Stimulated activated CD4-positive, alpha-beta T cell treated with anti-CD3 and anti-CD28 coated beads, Interleukin-15, amount 100 ng/mL, for 48 hours (primary cell): ENCODE measurements around the gene CCDC181.
"Not testable (repeated sequence)": the region's sequence is repeated elsewhere in the genome, so short reads cannot be mapped to it uniquely, and the experiment has no call there.

Experiments used
- DNase-seq, 2 donors: peaks; one replicate each; pipeline ENCODE4 v3.0.0-alpha.2; 2020; ENCODE audit warnings: low read depth in 2 of 2

CCDC181 gene

GRCh38 chr1:169427081-169427641, at the start of gene CCDC181:
CCDC181 (minus strand) TSS chr1:169427474; CDS start chr1:169424927, 2,547 bp downstream.
- DNase-seq: peak; percentile 24 to 59

DNA sequence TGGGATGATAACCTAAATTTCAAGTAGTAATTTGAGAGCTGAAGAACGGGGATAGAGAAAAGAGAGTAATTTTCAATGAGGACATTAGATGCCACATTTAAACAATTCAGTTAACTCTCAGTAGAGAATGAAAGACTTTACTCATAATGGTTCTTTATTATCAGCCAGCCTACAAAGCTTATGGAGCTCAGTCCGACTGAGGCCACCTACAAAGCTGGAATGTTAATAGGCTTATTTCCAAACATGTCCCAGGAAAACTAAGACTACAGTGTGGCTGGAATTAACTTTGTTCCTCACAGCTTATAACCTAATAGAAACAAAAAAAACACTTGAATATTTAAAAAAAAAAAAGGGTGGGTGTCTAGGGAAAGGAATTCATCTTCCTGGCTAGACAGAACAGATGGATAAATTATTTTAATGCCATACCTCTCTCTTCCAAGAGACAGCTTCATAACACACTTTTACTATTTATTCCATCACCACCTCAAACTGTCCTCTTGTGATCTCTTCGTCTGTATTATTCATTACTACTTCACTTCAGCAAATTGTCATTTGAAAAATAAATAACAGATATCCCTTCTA, 48.6 kb upstream of the CCDC181 start:
- DNase-seq: no peak

- no peak for DNase-seq
Measured at GRCh38 chr1:169474302-169474995, 47.2 kb upstream of the CCDC181 start.

DNA sequence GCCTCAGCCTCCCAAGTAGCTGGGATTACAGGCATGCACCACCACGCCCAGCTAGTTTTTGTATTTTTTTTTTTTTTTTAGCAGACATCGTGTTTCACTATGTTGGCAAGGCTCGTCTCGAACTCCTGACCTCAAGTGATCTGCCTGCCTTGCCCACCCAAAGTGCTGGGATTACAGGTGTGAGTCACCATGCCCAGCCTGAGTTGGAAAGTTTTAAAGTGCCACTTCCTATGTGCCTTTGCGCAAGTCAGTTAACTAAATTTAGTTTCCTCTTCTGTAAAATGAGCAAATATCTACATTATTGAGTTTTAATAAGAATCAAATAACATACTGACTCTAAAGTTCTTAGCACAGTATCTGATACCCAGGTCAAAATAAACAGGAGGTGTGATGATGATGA, 46.1 kb upstream of the CCDC181 start:
- DNase-seq: no peak

- DNase-seq: no peak
Measured at GRCh38 chr1:169472738-169473137, 45.5 kb upstream of the CCDC181 start.

DNA sequence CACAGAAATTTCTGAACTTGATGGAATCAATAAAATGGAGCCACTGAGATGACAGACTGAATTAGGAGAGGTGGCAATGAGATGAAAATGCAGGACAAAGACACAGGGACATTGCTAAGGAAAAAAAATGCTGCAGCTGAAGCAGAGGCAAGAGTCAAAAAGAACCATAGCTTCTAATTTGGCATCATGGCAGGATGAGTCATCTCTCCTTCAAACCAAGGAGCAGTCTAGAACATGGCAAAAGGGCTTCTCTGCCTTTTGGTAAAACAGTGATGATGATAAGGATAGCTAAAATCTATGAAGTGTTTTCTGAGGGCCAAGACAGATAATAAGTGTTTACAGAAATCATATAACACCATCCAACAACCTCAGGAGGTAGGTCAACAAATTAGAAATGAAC, 41.7 kb upstream of the CCDC181 start:
- DNase-seq: no peak

DNA sequence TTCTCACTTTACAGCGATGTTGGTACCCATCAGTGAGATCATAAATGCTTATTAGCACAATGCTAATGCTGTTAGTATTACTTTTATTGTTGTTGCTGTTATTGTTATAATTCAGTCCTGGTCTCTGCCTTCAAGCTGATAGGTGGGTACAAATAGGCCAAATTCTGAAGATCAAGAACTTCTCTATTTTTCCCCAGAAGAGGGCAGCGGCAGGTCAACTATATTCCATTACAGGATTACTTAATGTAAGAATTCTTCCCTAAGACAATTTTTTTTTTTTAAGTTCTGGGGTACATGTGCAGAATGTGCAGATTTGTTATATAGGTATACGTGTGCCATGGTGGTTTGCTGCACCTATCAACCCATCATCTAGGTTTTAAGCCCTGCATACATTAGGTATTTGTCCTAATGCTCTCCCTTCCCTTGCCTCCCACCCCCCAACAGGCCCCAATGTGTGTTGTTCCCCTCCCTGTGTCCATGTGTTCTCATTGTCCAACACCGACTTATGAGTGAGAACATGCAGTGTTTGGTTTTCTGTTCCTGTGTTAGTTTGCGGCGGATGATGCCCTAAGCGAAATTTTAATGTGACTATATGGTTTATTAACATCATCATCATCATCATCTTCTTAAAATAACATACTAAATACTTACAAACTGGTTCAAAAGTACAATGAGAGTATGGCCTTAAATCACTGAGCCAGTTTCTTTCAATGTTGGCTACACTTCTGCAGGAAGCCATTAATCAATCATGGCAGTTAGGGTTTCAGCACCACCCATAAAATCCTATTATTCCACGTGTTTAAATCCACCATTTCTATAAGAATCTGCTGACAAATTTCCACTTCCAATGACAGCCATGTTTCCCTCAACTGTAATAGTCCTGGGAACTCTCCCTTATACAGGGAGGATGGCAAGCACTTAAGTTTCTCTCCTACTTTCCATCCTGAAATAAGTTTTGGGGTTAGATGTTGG, 39.3 kb upstream of the CCDC181 start:
- no peak for DNase-seq

GRCh38 chr1:169465281-169465680, 38.0 kb upstream of the CCDC181 start:
- no peak for DNase-seq

DNA sequence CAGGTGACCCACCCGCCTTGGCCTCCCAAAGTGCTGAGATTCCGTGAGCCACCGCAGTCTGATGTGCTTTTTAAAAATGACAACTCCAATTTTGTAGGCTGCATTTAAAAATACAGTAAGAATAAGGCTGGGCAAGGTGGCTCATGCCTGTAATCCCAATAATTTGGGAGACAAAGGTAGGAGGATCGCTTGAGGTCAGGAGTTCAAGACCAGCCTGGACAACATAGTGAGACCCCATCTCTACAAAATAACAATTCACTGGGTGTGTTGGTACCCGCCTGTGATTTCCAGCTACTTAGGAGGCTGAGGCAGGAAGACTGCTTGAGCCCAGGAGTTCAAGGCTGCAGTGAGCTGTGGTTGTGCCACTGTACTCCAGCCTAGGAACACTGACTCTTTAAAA, 35.1 kb upstream of the CCDC181 start:
- no peak for DNase-seq

DNA sequence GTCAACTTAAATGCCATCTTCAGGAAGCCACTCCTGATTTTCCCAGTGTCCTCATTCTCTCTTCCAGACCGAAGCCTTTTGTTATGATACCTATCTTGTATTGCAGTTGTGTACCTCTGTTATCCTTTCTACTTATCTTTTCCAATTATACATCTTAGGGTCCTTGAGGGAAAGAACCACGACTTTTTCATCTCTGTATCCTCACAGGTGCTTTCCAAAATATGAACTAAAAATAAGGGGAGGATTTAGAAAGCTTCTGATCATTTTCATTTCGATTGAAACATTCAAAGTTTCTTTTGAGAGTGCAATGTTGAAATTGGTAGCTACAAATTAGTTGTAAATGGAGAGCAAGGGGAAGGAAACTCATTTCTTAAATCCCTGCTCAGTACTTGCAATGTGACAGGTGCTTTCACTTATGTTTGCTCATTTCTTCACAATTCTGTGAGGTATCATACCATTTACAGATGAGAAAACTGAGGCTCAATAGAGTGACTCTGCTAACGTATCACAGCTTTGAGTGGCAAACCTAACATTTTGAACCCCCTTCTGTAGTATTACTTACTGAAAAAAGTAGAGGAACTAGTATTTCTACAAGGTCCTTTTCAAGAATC, 34.2 kb upstream of the CCDC181 start:
- DNase-seq: no peak

DNA sequence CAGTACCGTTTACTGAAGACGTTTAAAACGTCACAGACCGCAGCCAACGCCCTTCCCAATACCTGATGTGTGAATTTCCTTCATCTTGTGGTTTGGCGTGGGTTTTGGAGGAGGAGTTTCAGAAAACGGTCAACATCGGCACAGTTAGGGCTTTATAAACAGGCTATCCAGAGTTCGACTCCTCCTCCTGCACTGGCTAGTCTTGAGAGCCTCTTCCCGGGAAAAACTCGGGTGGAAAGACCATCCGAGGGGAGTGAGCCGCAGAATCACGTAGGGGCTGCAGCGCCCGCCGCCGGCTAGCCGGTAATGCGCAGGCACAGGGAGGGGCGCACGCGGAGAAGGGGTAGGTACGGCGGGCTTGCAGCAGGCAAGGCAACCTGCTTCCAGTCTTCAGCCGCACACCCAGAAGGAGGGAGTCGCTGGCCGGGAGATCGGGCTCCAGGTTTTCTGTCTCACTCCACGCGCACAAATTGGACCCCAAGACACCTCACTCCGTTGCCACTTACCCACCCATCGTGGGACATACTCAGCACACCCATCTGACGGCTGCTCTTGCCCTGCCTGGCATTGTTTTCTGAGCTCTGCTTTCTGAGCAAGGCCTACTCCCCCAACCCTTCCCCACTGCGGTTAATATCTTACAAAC, 33.0 kb upstream of the CCDC181 start:
- peak in 1 of 2 donors; percentile 7 for DNase-seq

DNA sequence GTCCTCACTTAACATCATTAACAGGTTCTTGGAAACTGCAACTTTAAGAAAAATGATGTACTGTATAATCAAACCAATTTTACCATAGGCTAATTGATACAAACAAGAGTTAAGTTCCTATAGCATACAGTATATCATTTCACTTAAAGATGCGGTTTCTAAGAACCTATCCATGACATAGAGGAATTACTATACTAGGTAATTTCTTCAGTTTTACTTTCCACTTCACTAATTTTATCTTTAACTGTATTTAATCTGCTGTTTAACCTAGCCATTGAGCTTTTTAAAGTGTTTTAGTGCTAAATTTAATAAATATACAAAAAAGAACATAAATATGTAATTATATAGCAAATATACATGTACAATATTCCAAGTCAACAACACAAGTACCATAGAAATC, 30.2 kb upstream of the CCDC181 start:
- no peak for DNase-seq

- DNase-seq: no peak
Measured at GRCh38 chr1:169456029-169456428, 28.8 kb upstream of the CCDC181 start.

- no peak for DNase-seq
Measured at GRCh38 chr1:169452921-169453320, 25.6 kb upstream of the CCDC181 start.

DNA sequence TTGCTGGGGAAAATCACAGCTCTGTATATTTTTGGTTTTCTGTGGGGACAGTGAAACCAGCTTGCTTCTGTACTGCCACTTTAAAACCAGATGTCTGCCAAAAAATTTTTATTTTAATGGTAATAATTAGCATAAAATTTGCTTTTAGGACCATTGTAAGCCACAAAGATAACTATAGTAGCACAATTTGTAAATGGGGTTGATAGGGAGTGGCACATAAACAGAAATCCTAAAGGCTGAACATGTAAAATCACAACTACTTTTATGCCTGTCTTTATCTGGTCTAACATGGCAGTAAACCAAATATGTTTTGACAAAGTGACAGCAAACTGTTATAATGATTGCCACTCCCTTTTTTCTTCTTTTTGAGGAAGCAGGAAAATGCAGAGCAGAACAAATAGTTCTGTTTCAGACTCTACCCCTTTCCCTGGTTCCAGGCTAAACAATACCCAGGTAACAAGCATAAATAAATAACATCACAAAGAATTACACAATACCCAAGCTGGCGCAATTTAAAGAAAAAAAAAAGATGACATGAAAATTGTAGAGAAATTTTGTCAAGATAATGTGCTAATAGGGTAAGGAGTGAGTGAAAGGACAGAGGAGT, 24.0 kb upstream of the CCDC181 start:
- DNase-seq: no peak

DNA sequence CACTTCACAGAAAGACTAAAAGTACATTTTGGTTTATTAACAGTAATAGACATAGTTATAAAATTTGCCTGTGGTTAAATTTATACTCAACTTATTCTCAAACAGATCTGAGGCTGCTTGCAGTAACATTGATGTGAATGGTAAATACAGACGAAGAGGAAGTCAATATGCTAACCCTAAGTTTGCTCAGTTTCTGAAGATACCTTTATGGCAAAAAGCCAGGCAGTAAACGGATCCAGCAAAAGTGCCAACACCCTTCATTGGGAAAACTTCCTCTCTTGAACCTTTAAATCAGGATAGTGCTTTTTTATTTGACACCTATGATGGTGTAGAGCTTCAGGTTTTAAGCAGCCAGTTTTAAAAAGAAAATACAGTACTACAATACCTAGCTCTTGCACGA, 16.6 kb upstream of the CCDC181 start:
- DNase-seq: no peak

DNA sequence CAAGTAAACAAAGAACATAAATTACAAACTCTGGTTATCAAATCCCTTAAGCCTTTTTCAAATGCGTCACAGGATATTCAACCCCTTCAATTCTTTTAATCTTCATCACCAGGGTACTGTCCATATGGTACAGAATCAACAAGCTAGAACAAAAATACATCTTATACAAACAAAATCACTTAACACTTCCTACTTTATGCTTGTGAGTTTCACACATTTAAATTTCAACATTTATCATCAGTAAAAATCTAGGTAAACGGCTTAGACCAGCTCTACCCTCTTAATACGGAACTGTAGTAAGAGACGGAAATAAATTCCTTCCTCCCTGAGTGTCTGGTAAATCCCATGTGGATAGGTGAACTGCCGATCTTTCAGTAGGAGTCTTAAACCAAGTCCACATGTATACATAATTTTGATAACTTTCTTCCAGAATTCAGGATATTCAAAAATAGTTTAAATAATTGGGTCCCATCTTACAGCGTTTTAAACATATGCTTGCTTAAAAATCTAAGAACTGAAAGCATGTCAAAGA, 1.0 kb downstream of the CCDC181 start:
- DNase-seq: no peak

- DNase-seq: no peak
Measured at GRCh38 chr1:169421309-169421708, 6.0 kb downstream of the CCDC181 start.

DNA sequence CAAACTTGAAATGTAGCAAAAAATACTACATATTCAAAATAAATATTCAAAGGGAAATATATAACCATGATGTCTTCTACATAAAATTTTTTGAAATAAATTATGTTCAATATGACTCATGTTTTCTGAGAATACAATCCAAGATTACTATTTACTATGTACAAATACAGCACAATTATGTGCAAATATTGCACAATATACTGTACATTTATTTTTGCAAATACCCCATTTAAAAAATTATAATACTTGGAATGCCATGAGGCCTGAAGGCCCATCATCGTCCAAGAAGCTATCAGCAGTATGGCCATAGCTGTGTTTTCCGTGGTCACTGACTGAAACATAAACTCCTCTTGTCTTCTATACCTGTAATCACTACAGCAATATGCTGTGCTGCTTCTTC, 12.3 kb downstream of the CCDC181 start:
- no peak for DNase-seq

- not testable (repeated sequence) for DNase-seq
Measured at GRCh38 chr1:169408340-169408739, 18.9 kb downstream of the CCDC181 start.

DNA sequence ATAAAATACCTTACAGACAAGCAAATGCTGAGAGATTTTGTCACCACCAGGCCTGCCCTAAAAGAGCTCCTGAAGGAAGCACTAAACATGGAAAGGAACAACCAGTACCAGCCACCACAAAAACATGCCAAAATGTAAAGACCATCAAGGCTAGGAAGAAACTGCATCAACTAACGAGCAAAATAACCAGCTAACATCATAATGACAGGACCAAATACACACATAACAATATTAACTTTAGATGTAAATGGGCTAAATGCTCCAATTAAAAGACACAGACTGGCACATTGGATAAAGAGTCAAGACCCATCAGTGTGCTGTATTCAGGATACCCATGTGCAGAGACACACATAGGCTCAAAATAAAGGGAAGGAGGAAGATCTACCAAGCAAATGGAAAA, 24.7 kb downstream of the CCDC181 start:
- not testable (repeated sequence) for DNase-seq
